Fibroblast of skin of left quadriceps (primary cell): ENCODE measurements around the gene PLPPR2.
"Not testable (repeated sequence)": the region's sequence is repeated elsewhere in the genome, so short reads cannot be mapped to it uniquely, and the experiment has no call there.

ENCODE experiments used
- DNase-seq, 2 experiments: peaks; one replicate each; pipeline ENCODE4 v3.0.0-alpha.2; 2013; ENCODE audit warnings: low read depth in 2 of 2

PLPPR2 gene, protein sequence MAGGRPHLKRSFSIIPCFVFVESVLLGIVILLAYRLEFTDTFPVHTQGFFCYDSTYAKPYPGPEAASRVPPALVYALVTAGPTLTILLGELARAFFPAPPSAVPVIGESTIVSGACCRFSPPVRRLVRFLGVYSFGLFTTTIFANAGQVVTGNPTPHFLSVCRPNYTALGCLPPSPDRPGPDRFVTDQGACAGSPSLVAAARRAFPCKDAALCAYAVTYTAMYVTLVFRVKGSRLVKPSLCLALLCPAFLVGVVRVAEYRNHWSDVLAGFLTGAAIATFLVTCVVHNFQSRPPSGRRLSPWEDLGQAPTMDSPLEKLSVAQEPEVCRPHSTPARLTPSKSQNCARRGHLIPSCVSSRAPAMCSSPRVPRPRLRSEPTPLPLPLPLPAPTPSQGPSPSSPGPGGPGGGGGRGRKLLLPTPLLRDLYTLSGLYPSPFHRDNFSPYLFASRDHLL

DNA sequence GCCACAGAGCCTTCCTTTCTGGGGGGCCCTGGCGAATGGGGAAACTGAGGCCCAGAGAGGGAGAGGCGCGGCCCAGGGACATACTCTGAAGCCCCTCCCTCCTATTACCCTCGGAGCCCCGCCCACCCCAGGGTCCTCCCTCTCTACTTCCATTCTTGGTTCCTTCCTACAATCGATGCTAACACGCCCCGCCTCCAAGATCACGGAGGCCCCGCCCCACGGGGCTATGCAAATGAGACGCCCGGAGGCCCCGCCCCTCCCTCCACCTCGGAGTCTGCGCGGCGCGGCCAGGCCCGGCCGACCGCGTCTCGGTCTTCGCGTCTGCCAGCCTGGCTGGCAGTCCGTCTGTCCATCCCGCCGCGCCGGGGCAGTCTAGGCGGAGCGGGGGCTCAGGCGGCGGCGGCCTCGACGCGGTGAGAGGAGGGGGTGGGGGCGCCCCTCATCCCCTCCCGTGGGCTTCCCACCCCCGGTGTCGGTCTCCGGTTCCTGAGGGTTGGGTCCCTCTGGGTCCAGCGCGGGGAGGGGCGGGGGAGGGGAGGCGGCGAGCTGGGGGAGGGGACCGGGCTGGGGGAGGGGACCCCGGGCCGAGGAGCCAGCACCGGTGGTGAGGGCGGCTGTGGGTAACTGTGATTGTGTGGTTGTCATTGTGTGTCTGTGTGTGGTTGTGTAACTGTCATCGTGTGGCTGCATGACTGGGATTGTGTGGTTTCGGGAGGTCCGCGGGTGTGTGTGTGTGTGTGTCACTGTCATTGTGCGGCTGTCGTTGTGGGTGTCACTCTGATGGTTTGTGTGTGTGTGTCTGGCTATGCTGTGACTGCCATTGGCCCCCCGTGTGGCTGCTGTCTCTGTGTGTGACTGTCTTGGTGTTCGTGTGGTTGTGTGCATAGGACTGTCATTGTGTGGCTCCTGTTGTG is at the start of gene PLPPR2:
Gene PLPPR2, plus strand, starts transcription at position 273 of the 914 bp plus-strand sequence. CDS start 2,242 bp downstream, outside the sequence.
- peak; percentile 78 to 79 for DNase-seq

- DNase-seq, result no peak
Measured at GRCh38 chr19:11306337-11306736, 48.9 kb upstream of the PLPPR2 start.

GRCh38 chr19:11320278-11320995 is 34.8 kb upstream of the PLPPR2 start:
- not testable (repeated sequence) for DNase-seq

DNA sequence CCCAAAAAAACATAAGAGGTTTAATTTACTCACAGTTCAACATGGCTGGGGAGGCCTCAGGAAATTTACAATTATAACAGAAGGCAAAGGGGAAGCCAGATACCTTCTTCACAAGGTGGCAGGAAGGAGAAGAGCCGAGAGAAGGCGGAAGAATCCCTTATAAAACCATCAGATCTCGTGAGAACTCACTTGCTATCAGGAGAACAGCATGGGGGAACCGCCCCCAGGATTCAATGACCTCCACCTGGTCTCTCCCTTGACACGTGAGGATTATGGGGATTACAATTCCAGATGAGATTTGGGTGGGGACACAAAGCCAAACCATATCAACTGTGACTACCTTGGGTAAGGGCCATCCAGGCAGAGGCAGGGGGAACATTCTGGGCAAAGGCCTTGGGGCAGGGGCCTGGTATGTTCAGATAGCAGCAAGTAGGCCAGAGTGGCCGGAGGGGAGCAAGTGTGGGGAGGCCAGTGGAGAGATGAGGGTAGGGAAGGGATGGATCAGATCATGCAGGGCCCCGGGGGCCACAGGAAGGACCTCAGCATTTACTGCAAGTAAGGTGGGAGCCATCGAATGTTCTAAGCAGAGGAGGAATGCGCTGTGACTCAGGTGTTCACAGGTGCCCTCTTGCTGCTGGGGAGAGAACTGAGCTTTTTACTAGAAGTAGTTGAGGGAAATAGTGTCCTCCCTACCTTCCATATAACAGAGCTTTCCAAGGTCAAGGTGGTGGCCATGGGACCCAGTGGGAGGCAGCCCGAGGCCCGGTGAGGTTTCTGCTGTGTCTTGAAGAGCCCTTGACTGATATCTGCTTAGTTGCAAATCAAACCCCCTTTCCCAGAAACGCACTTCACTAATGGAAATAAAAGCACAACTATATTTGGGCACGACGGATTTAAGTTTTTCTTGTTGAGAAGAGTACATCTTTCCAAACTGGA is 33.8 kb upstream of the PLPPR2 start:
- DNase-seq, result no peak

DNA sequence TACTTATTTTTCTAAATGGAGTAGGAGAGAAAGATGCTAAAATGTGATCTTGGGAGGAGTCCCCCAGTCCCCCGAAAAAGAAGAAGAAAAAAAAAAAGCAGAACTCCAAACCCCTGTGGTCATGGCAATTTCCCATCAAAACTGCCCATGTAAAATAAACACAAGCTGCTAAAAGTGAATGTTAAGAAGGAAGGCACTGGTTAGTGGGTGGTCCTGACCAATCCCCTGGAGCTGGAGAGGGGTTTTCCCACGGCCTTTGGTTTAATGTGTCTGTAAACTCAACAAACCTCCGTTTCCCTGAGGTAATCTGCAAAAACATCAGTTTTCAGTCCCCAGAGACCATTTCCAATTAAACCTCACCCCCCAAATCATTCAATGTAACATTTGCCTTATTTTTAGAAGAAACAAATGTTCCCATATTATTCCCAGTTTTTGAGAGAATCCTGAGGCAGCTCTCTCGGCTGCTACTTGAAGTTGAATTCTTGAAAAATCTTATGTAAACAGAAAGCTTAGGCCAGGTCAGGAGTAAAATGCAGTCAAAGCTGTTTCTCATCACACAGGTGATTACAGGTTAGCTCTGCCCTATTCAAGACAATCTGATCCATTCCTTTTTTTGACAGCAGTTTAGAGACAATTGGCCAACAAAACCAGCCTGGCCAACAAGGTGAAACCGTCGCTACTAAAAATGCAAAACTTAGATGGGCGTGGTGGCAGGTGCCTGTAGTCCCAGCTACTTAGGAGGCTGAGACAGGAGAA is 32.8 kb upstream of the PLPPR2 start:
- no peak for DNase-seq

- no peak for DNase-seq
Measured at GRCh38 chr19:11323601-11324078, 31.6 kb upstream of the PLPPR2 start.

DNA sequence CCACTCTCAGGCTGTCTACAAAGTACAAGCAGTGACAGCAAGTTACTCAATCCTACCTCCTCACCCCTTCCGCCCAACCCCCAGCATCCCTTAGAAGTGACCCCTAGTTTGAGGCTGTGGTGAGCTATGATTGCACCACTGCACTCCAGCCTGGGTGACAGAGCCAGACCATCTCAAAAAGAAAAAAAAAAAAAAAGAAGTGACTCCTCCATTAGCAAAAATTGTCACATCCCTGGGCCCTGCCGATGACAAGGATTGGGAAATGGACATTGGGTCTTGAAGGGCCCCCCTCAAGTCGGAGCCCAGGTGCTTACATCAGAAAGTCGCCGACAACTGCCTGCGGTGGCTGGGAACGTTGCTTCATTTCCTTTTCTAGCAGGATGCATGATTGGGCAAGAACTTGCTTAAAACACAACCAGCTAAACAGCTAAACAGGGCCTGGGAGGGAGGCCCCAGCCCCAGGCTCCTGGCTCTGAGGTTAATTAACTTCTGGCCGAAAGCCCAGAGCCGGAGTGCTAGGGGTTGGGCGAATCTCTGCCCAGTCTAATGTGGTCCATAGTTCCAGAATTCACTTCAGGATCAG is 31.1 kb upstream of the PLPPR2 start:
- DNase-seq, result peak; percentile 87 to 90

DNA sequence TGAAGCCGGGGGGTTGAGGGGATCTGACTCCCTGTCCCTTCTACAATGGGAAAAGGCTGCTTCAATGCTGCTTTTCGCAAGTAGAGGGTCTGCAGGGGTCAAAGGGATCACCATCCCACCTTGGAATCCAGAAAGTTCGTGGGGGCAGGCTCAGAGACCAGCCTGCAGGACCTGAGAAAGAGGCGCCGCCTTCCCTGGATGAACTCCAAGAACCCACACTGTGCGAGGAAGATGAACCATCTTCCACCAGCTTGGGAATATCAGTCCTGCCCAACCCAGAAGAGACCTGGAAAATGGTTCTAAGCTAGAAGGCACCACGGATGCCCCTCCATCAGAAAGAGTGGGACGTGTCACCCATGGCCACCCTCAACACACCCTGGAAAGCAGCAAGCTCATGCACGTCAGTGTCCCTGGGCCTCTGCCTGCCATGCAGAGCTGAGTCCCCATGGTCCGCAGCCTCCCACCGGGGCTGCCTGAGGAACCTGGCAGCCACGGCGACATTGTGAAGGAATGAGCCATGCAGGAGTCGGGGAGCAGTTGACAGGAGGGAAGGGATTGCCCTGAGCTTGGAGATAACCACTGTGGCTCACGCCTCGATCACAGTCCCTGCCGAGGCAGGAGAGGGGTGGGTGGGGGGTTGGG is 30.4 kb upstream of the PLPPR2 start:
- DNase-seq, result no peak

DNA sequence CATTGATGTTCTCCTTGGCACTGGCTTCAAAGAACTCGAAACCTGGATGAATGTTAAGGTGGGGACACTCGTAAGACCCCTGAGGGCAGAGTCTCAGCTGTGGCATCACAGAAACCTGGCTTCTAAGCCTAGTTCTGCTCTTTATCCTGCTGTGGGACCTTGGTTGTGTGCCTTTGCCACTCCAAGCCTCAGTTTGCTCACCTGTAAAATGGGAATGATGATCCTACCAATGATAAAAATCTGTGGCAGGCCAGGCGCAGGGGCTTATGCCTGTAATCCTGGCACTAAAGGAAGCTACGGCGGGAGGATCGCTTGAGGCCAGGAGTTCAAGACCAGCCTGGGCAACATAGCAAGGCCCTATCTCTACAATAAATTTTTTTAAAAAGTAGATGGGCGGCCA is 29.7 kb upstream of the PLPPR2 start:
- no peak for DNase-seq

GRCh38 chr19:11330127-11330526 is 25.1 kb upstream of the PLPPR2 start:
- no peak for DNase-seq

DNA sequence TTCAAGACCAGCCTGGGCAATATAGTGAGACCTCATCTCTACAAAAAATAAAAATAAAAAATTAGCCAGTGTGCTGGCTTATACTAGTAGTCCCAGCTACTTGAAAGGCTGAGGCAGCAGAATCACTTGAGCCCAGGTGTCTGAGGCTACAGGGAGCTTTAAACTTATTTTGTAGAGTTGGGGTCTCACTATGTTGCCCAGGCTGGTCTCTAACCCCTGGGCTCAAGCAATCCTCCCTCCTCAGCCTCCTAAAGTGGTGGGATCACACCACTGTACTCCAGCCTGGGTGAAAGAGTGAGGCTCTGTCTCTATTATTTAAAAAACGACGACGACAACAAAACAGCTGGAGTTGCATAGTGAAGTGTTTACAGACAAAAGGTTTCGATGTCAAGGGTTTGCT is 23.7 kb upstream of the PLPPR2 start:
- DNase-seq, result no peak

DNA sequence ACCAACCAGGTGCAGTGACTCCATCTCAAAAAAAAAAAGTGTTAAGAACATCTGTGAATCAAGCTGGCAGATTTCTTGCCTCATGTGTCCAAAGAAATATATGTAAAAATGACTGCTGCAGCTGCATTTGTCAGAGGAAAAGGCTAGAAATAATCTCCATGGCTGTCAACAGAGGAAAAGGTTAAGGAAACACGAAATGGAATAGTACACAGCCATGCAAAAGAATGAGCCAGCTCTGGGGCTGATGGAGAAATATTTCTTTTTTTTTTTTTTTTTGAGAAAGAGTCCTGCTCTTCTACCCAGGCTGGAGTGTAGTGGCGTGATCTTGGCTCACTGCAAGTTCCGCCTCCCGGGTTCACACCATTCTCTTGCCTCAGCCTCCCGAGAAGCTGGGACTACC is 22.4 kb upstream of the PLPPR2 start:
- DNase-seq, result no peak

GRCh38 chr19:11333838-11334237 is 21.4 kb upstream of the PLPPR2 start:
- not testable (repeated sequence) for DNase-seq

GRCh38 chr19:11335449-11336146 is 19.6 kb upstream of the PLPPR2 start:
- no peak for DNase-seq

DNA sequence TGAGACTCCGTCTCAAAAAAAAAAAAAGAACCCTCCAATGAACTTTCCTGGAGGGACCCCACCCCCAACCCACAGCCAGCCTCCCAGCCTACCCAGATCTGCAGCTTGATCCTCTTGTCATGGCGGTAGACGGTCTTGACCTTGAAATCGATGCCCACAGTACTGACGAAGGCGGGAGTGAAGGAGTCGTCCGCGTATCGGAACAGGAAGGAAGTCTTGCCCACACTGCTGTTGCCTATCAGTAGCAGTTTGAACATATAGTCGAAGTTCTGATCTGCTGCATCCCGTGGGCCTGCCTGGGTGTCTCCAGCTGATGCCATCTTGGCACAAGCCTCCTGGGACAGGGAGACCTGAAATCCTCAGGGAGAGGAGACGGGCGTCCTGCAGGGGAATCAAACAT is 18.2 kb upstream of the PLPPR2 start:
- no peak for DNase-seq

DNA sequence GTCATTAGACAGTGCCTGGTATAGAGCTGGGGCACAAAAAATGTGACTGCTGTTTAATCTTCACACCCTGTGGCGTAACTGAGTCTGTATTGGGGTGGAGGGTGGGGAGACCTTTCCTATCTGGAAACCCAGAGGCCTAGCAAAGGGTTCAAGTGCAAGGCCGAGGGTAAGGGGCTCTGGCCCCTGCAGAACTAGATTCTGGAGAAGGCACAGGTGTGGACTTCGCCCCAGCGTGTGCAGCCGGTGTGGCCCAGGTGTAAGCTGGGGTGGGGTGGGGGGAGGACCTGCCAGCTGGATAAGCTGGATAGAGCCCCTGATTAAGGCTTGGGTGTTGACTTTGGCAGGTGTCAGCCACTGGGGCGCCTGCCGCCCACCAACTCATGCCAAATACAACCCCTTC is 17.1 kb upstream of the PLPPR2 start:
- DNase-seq, result no peak

DNA sequence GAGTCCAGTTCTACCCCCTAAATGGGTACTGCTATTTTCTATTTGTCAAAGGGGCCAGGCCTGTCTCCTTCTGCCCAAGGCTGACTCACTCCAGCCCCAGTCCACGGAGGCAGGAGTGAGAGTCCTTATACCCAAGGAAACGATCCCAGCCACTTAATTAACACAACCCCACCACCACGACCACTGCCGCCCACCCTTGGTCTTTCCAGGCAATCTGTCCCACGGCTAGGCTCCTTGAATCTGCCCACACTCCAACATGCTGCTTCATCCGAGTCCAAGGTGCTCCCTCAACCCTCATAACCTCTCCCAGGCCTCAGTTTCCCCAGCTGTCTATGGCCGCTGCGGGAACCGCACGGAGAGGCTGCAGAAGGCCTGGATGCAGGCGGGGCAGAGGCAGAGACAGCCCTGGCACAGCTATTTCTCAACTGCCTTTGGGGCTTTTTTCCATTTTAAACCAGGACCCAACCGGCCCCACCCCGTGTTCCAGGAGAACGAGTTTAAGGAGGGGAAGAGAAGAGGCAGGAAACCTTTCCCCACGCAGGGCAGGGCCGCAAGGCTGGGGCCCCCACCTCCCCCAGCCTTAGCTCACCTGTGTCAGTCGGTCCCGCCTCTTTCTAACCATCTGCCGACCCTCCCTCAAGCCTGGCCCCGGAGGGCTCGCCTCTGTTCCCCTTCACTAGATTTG is 16.5 kb upstream of the PLPPR2 start:
- no peak for DNase-seq
